GM12891 (cell line): ENCODE results near the gene FGF14.

Source experiments
- PAX5 ChIP-seq: IDR thresholded peaks from 2 replicates; pipeline ENCODE4 v1.6.1; 2011; ENCODE audit warnings: low read length, moderate library complexity, mild to moderate bottlenecking; ENCODE audit not compliant: insufficient read depth, severe bottlenecking
- POLR2A ChIP-seq: IDR thresholded peaks from 2 replicates; pipeline ENCODE4 v1.6.1; 2011; ENCODE audit warnings: low read depth, low read length, control low read depth
- POLR2AphosphoS5 ChIP-seq: IDR thresholded peaks from 2 replicates; pipeline ENCODE4 v1.6.1; 2011; ENCODE audit warnings: low read depth, low read length, control low read depth
- POU2F2 ChIP-seq: IDR thresholded peaks from 2 replicates; pipeline ENCODE4 v1.6.1; 2011; ENCODE audit warnings: low read depth, mild to moderate bottlenecking, control low read depth, low read length, moderate library complexity
- SPI1 ChIP-seq: IDR thresholded peaks from 2 replicates; pipeline ENCODE4 v1.6.1; 2011; ENCODE audit warnings: low read depth, low read length, control low read depth
- TAF1 ChIP-seq: IDR thresholded peaks from 2 replicates; pipeline ENCODE4 v1.6.1; 2011; ENCODE audit warnings: low read depth, low read length, control low read depth

GRCh38 chr13:101998129-101998528, 403.7 kb downstream of the FGF14 start:
- no peak for TF ChIP-seq POLR2A
- no peak for TF ChIP-seq POLR2AphosphoS5
- TF ChIP-seq TAF1, result no peak
- TF ChIP-seq POU2F2, result no peak
- no peak for TF ChIP-seq SPI1
- TF ChIP-seq PAX5, result no peak
